C4-2B (cell line): ENCODE data around the gene DLG2.

Source experiments
- ZFX ChIP-seq: fragments of 450-650 bp; IDR thresholded peaks from 2 replicates; pipeline ENCODE4 v1.6.1; 2017
- TF ChIP-seq, protein P1 (sequence below): fragments of 450-650 bp; conservative IDR thresholded peaks from 2 replicates; pipeline ENCODE4 v1.5.1; 2017; ENCODE audit warnings: mild to moderate bottlenecking

DNA sequence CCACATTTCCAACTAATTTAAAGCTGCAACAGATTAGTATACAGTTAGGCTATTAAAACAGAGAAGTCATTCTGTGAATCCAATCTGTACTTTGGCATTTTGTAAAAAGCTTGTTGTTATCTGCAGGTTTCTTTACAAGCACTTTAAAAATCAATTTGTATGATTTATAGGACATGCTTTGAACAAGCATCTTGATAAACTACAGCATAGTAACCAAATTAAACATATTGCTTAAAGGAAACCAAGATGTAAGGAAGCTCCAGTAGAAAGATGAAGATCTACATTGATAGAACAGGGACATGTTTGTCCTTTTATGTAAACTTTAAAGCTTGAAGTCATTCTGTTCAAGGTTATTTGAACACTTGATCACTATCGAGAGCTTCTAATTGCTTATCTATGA is 1842.7 kb downstream of the DLG2 start:
- TF ChIP-seq, protein P1, sequence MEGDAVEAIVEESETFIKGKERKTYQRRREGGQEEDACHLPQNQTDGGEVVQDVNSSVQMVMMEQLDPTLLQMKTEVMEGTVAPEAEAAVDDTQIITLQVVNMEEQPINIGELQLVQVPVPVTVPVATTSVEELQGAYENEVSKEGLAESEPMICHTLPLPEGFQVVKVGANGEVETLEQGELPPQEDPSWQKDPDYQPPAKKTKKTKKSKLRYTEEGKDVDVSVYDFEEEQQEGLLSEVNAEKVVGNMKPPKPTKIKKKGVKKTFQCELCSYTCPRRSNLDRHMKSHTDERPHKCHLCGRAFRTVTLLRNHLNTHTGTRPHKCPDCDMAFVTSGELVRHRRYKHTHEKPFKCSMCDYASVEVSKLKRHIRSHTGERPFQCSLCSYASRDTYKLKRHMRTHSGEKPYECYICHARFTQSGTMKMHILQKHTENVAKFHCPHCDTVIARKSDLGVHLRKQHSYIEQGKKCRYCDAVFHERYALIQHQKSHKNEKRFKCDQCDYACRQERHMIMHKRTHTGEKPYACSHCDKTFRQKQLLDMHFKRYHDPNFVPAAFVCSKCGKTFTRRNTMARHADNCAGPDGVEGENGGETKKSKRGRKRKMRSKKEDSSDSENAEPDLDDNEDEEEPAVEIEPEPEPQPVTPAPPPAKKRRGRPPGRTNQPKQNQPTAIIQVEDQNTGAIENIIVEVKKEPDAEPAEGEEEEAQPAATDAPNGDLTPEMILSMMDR, result no peak
- no peak for TF ChIP-seq ZFX
